Activated T-helper 2 cell treated with anti-CD3 and anti-CD28 coated beads, Interferon-gamma antibody, Interleukin-2, Interleukin-4, amounts not matched to agents 10 μg/mL and 5 μg/mL and 100 μg/mL, durations not matched to agents 14 hours and 24 hours and 36 hours (primary cell): ENCODE data around the gene NUDT1. TPM values are rescaled to one million over a fixed set of nuclear protein-coding genes. Genes with fewer than 3 reads are reported as not detected.
A peak's percentile ranks its signal among the peaks of the same experiment; 100 is the strongest.

Experiments
- DNase-seq: peaks from one replicate; pipeline ENCODE4 v3.0.0; 2021; ENCODE audit warnings: low spot score
- H3K27ac Mint-ChIP-seq: one replicate; pipeline ENCODE4 v1.8.0; 2021; ENCODE audit warnings: mixed read lengths
- H3K27me3 Mint-ChIP-seq: one replicate; pipeline ENCODE4 v1.8.0; 2021; ENCODE audit warnings: low read depth, mixed read lengths
- H3K36me3 Mint-ChIP-seq: one replicate; pipeline ENCODE4 v1.8.0; 2021; ENCODE audit warnings: low read depth, mixed read lengths
- H3K4me1 Mint-ChIP-seq: one replicate; pipeline ENCODE4 v1.8.0; 2021; ENCODE audit warnings: low read depth, mixed read lengths
- H3K4me3 Mint-ChIP-seq: one replicate; pipeline ENCODE4 v1.8.0; 2021; ENCODE audit warnings: low read depth, mild to moderate bottlenecking, moderate library complexity, mixed read lengths
- H3K9me3 Mint-ChIP-seq: one replicate; pipeline ENCODE4 v1.8.0; 2021; ENCODE audit warnings: mixed read lengths
- intact Hi-C: fragments of 100-400 bp; cut with micrococcal nuclease; formaldehyde crosslinking; loops from one replicate; pipeline ENCODE4 v1.15.1; 2023
- total RNA-seq: library from RNA; stranded (reverse); gene quantifications from 2 replicates; pipeline ENCODE4 v1.2.3, GENCODE V29; 2022

The NUDT1 gene
- total RNA-seq, 1 donor from 2014 or later, result 69.3 TPM

- H3K4me1 Mint-ChIP-seq, result peaks cover 23% of the 10 kb centered on the region
- no peaks in the 10 kb centered on the region for H3K9me3 Mint-ChIP-seq
- intact Hi-C loops, result loop anchor here (10.0 kb wide), 1 partner anchor 675 kb away; the partner anchor contains the start of gene PSMG3
- no peak for DNase-seq
- no peaks in the 10 kb centered on the region for H3K27me3 Mint-ChIP-seq
- H3K4me3 Mint-ChIP-seq, result no peak overlapping the region
- no peak overlapping the region for H3K27ac Mint-ChIP-seq
- peaks cover 19% of the 10 kb centered on the region for H3K36me3 Mint-ChIP-seq
Measured at GRCh38 chr7:2249744-2250323, 7.8 kb downstream of the NUDT1 start.

GRCh38 chr7:2251381-2251780 lies 9.4 kb downstream of the NUDT1 start:
- Mint-ChIP-seq H3K27me3 (no peaks in the 10 kb centered on the region), H3K4me1 (peaks cover 18% of the 10 kb centered on the region), H3K9me3 (no peaks in the 10 kb centered on the region), H3K27ac (no peak overlapping the region), H3K4me3 (no peak overlapping the region), H3K36me3 (peaks cover 10% of the 10 kb centered on the region)
- intact Hi-C loops, result no loop called here
- no peak for DNase-seq

GRCh38 chr7:2251841-2252771 lies 10.1 kb downstream of the NUDT1 start:
- Mint-ChIP-seq H3K4me1 (peaks cover 18% of the 10 kb centered on the region), H3K27ac (no peak overlapping the region), H3K4me3 (no peak overlapping the region), H3K27me3 (no peaks in the 10 kb centered on the region), H3K36me3 (peaks cover 10% of the 10 kb centered on the region), H3K9me3 (no peaks in the 10 kb centered on the region)
- intact Hi-C loops, result no loop called here
- DNase-seq, result no peak

GRCh38 chr7:2253021-2253420 lies 11.0 kb downstream of the NUDT1 start:
- Mint-ChIP-seq H3K27ac (peak overlapping the region; percentile 69), H3K9me3 (no peaks in the 10 kb centered on the region), H3K4me3 (no peak overlapping the region), H3K27me3 (no peaks in the 10 kb centered on the region), H3K36me3 (peaks cover 10% of the 10 kb centered on the region), H3K4me1 (peaks cover 17% of the 10 kb centered on the region)
- DNase-seq, result no peak
- intact Hi-C loops, result no loop called here

GRCh38 chr7:2253525-2254244 lies 11.7 kb downstream of the NUDT1 start:
- no peak overlapping the region for H3K27ac Mint-ChIP-seq
- intact Hi-C loops, result no loop called here
- peaks cover 12% of the 10 kb centered on the region for H3K4me1 Mint-ChIP-seq
- peaks cover 8% of the 10 kb centered on the region for H3K36me3 Mint-ChIP-seq
- H3K27me3 Mint-ChIP-seq, result no peaks in the 10 kb centered on the region
- no peak overlapping the region for H3K4me3 Mint-ChIP-seq
- no peaks in the 10 kb centered on the region for H3K9me3 Mint-ChIP-seq
- no peak for DNase-seq

GRCh38 chr7:2254429-2255144 lies 12.6 kb downstream of the NUDT1 start:
- no peak for DNase-seq
- Mint-ChIP-seq H3K27me3 (no peaks in the 10 kb centered on the region), H3K4me1 (peaks cover 3% of the 10 kb centered on the region), H3K9me3 (no peaks in the 10 kb centered on the region), H3K36me3 (peaks cover 6% of the 10 kb centered on the region), H3K27ac (no peak overlapping the region), H3K4me3 (no peak overlapping the region)
- intact Hi-C loops, result no loop called here

GRCh38 chr7:2255145-2256139 lies 13.4 kb downstream of the NUDT1 start:
- intact Hi-C loops, result no loop called here
- no peak for DNase-seq
- no peak overlapping the region for H3K4me3 Mint-ChIP-seq
- no peaks in the 10 kb centered on the region for H3K9me3 Mint-ChIP-seq
- H3K27ac Mint-ChIP-seq, result no peak overlapping the region
- peaks cover 5% of the 10 kb centered on the region for H3K36me3 Mint-ChIP-seq
- no peaks in the 10 kb centered on the region for H3K27me3 Mint-ChIP-seq
- H3K4me1 Mint-ChIP-seq, result peaks cover 1% of the 10 kb centered on the region

GRCh38 chr7:2256306-2257045 lies 14.4 kb downstream of the NUDT1 start:
- intact Hi-C loops, result no loop called here
- H3K4me1 Mint-ChIP-seq, result peaks cover 2% of the 10 kb centered on the region
- DNase-seq, result no peak
- H3K4me3 Mint-ChIP-seq, result no peak overlapping the region
- H3K9me3 Mint-ChIP-seq, result no peaks in the 10 kb centered on the region
- H3K27ac Mint-ChIP-seq, result no peak overlapping the region
- peaks cover 3% of the 10 kb centered on the region for H3K36me3 Mint-ChIP-seq
- H3K27me3 Mint-ChIP-seq, result no peaks in the 10 kb centered on the region

- Mint-ChIP-seq H3K9me3 (no peaks in the 10 kb centered on the region), H3K4me1 (peaks cover 7% of the 10 kb centered on the region), H3K27ac (no peak overlapping the region), H3K36me3 (peaks cover 3% of the 10 kb centered on the region), H3K4me3 (no peak overlapping the region), H3K27me3 (no peaks in the 10 kb centered on the region)
- intact Hi-C loops, result no loop called here
- no peak for DNase-seq
Measured at GRCh38 chr7:2257046-2257551, 15.1 kb downstream of the NUDT1 start.

- H3K27me3 Mint-ChIP-seq, result no peaks in the 10 kb centered on the region
- peaks cover 7% of the 10 kb centered on the region for H3K4me1 Mint-ChIP-seq
- intact Hi-C loops, result no loop called here
- DNase-seq, result no peak
- no peaks in the 10 kb centered on the region for H3K9me3 Mint-ChIP-seq
- H3K36me3 Mint-ChIP-seq, result peaks cover 3% of the 10 kb centered on the region
- no peak overlapping the region for H3K27ac Mint-ChIP-seq
- no peak overlapping the region for H3K4me3 Mint-ChIP-seq
Measured at GRCh38 chr7:2257651-2258050, 15.6 kb downstream of the NUDT1 start.
